Measurements from ENCODE around the gene DIP2C.
"Not testable (repeated sequence)": the region's sequence is repeated elsewhere in the genome, so short reads cannot be mapped to it uniquely, and the experiment has no call there.

The DIP2C gene

DNA sequence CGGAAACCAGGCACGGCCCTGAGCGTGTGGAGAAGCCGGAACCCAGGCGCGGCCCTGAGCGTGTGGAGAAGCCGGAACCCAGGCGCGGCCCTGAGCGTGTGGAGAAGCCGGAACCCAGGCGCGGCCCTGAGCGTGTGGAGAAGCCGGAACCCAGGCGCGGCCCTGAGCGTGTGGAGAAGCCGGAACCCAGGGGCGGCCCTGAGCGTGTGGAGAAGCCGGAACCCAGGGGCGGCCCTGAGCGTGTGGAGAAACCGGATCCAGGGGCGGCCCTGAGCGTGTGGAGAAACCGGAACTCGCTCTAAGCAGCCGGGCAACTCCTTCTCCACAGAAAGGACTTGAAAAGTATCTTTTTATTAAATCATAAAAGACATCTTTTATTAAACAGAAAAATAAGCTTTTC lies 388.9 kb downstream of the DIP2C start:
- not testable (repeated sequence) for DNase-seq (ENCODE audit: low spot score)

DNA sequence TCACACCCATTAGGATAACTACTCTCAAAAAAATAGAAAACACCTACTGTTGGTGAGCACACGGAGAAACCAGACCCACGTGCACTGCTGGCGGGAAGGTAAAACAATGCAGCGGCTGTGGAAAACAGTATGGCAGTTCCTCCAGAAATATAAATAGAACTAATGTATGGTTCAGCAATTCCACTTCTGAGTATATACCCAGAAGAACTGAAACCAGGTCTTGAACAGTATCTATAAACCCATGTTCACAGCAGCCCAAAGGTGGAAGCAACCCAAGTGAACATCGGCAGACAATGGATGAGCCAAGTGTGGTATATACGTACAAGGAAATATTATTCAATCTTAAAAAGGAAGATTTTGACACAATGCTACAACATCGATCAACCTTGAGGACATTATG lies 389.5 kb downstream of the DIP2C start:
- DNase-seq (ENCODE audit: low spot score), result no peak

GRCh38 chr10:299512-299911 lies 390.0 kb downstream of the DIP2C start:
- no peak for DNase-seq (ENCODE audit: low spot score)

- no peak for DNase-seq (ENCODE audit: low spot score)
Measured at GRCh38 chr10:298033-298432, 391.4 kb downstream of the DIP2C start.

GRCh38 chr10:297567-297966 lies 391.9 kb downstream of the DIP2C start:
- no peak for DNase-seq (ENCODE audit: low spot score)

- no peak for DNase-seq (ENCODE audit: low spot score)
Measured at GRCh38 chr10:293636-294035, 395.8 kb downstream of the DIP2C start.

- no peak for DNase-seq (ENCODE audit: low spot score)
Measured at GRCh38 chr10:290026-290725, 399.3 kb downstream of the DIP2C start.

GRCh38 chr10:289581-289980 lies 399.9 kb downstream of the DIP2C start:
- DNase-seq (ENCODE audit: low spot score), result no peak

DNA sequence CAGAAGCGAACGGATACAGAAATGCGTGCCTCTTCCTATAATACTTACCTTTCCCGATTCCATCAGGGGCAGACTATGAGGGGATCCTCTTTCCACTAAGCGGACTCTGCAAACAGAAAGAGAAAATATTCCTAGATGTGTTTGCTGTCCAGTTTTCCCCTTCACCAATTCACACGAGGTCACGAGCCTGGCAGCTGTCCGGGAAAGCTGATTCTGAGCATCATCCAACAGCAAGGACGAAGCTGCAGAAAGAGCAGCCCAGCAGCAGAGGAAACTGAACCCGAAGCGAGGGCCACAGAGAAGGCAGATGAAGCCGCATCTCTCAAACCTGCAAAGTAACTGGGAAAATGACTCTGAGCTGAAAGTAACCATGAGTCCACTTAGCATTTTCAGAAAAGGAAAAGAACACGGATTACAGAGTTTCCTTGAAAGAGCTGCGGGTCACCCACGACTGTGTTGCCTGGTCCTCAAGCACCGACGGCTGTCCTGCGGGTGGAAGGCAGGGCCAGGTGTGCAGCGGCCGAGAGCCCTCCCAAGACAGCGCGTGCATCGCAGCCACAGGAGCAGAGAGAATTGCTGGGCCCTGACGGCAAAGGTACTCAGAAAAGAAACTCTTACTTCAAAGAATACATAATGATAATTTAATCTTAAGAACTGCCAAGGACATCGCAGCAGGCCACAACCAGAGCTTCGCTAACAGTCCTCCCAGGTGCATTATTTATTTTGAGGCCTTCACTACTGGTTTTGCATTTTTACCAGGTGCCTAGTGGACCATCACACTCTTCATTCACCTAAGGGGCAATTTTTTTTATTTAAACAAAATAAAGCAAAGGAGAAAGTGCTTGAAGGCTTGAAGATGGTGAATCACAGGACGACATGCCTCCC lies 400.9 kb downstream of the DIP2C start:
- no peak for DNase-seq (ENCODE audit: low spot score)

GRCh38 chr10:287814-288213 lies 401.7 kb downstream of the DIP2C start:
- no peak for DNase-seq (ENCODE audit: low spot score)

DNA sequence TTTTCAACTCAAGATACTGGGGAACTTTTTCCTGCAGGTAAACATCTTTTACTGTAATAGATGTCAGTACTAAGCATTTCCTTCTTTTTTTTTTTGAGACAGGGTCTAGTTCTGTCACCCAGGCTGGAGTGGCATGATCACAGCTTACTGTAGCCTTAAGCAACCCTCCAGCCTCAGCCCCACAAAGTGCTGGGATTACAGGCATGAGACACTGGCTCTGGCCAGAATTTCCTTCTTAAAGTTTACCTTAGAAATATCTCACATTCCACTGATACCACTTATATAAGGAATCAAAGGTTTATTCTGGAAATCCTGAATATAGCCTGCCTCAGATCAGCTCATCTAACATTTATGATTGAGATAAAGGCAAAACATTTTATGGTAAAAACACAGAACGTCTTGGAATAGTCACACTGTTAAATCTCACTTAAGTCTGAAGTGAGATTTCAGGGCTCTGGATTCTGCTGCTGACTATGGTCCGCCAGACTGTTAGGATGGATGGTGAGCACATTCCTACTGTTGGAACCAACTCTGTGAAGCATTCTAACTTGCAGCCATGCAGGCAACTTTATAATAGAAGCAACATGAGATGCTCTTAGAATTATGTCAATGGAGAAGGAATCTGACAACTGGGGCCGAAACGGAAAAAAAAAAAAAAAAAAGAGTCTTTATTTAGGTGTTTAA lies 402.3 kb downstream of the DIP2C start:
- no peak for DNase-seq (ENCODE audit: low spot score)

GRCh38 chr10:285216-285615 lies 404.3 kb downstream of the DIP2C start:
- no peak for DNase-seq (ENCODE audit: low spot score)

- no peak for DNase-seq (ENCODE audit: low spot score)
Measured at GRCh38 chr10:283916-284356, 405.5 kb downstream of the DIP2C start.

GRCh38 chr10:283140-283479 lies 406.4 kb downstream of the DIP2C start:
- no peak for DNase-seq (ENCODE audit: low spot score)

GRCh38 chr10:282294-283139 lies 407.0 kb downstream of the DIP2C start:
- no peak for DNase-seq (ENCODE audit: low spot score)

- no peak for DNase-seq (ENCODE audit: low spot score)
Measured at GRCh38 chr10:279655-280054, 409.8 kb downstream of the DIP2C start.

DNA sequence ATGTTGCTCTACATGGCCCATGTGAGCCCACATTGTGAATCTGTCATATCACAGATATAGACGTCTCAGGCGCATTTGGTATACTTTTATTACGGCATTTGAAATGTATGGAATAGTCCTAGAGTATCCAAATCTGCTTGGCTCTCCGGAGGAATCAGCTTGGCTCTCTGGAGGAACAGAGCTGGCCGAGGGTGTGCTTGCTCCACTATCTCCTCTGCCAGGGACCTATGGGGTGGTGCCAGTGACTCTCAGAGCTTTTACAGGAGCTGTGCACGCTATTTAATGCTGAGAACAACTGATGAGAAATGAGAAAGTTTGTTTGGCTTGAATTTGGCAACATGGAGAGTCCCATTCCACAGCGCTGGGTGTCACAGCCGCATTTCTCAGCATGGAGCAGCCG lies 410.2 kb downstream of the DIP2C start:
- no peak for DNase-seq (ENCODE audit: low spot score)

DNA sequence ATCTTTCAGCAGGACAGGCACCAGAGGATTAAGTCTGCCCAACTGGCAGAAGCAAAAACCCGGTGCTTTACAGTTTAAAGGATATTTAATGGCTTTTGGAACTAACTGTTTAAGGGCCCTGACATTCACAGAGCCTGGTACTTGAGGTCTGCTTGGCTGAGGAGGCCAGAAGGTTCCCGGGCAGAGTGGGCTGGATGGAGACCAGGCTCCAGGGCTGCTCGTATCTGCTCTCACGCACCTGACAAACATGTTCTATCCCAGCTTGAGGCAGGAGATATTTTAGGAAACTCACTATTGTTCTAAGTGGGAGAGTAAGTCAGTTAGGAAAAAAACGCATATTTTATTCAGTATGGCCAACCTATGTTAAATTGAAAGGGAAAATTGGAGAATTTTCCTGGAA lies 410.8 kb downstream of the DIP2C start:
- DNase-seq (ENCODE audit: low spot score), result no peak

DNA sequence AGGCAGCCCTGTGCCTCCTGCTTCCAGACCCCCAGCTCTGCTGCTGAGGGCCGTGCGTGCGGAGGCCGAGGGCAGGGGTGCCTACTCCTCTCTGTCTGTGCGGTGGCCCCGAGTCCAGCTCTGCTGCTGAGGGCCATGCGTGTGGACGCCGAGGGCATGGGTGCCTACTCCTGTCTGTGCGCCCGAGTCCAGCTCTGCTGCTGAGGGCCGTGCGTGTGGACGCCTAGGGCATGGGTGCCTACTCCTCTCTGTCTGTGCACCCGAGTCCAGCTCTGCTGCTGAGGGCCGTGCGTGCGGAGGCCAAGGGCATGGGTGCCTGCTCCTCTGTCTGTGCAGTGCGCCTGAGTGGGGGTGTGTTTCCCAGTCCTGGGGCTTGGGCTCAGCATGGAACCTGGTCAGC lies 411.5 kb downstream of the DIP2C start:
- no peak for DNase-seq (ENCODE audit: low spot score)

DNA sequence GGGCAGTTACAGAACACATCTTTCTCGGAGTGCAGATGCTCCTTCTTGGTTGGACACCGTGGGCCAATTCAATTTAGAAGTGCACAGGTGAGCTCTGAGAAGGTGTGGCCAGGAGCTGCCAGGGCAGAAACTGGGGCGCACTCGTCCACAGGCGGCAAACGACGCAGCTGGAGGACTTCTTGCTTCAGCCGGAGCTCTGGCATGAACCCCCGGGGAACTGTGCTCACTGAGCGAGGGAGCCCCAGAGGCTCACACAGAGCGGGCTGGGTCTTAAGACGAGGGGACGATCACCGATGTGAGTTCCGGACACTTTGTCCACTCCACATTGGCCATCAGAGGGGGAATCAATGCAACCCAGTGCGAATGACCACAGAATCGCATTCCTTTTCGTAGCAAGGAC lies 413.8 kb downstream of the DIP2C start:
- no peak for DNase-seq (ENCODE audit: low spot score)

DNA sequence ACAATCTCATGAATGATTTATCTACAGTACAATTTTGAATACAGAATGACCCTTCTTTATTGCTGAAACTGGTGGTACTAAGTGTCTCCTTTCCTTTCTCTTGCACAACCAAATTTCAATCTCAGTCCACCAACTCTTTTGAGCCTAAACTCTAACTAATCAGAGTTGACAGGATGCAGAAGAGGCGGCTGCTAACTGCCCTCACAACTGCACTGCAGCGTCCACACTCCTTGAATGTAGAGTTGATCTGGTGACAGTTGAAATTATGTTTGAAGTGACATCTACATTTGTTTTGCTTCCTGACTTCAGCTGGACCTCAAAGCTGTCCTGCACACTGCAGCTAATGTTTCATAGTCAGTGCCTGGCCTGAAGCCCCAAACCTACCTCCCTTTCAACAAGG lies 414.6 kb downstream of the DIP2C start:
- DNase-seq (ENCODE audit: low spot score), result no peak

DNA sequence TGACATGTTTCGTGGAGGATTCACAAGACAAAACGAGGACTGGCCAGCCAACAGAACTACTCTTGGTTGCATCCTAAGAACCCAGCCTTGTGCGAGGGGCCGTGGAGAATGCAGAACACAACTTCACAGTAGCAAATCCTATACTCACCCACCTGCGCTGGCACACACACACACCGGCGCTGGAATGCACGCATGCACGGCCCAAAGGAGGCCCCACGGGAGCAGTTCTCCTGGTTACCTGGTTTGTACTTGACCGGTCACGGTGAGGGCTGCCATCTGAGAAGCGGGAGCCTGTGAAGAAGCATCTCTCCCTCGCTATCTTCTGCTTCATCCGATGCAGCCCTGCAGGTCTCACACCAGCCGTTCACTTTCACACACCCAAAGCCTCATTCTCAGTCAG lies 416.4 kb downstream of the DIP2C start:
- DNase-seq (ENCODE audit: low spot score), result no peak

Data from ecto neural progenitor cell (in vitro differentiated cells).